ENCODE measurements around the gene NADK2.
A peak's percentile ranks its signal among the peaks of the same experiment; 100 is the strongest.

NADK2 gene

DNA sequence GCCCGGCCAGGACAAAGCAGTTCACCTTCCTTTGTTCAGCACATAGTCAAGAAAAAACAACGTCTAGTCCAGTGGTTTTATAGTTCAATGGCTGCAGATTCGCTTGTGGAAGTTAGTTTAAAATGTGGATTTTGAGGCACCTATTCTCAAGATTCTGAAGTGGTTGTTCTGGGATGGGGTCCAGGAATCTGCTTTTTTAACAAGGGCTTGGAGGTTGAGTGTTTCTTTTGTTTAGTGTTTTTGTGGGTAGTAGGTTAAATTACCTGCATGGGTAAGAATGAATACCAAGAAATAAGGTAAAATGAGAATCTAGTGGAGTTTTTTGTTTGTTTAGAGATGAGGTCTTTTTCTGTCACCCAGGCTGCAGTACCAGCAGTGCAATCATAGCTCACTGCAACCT is 28.4 kb upstream of the NADK2 start:
- no peaks in the 10 kb centered on the region for H3K9me3 ChIP-seq (ENCODE audit: control insufficient read depth, insufficient read depth, low read depth, low read length)
- ChIA-PET CTCF (interaction anchor here (0.6 to 1.3 kb wide), 3 partner anchors 12 to 152 kb away, joined by 4 to 5 read pairs (median 5); no protein-coding TSS in a partner anchor), POLR2A (no interaction called here)
- no peak overlapping the region for H3K4me3 ChIP-seq (ENCODE audit: low read depth, low read length)
- TF ChIP-seq ZBTB20 (tag by site-specific recombination; IDR thresholded peaks at IDR 0.05), result 0 out of 2 replicates have a peak, but pooled peaks have one; percentile 20
- no peak for TF ChIP-seq ZSCAN30 (tag by site-specific recombination; IDR thresholded peaks at IDR 0.05)
- no peak for TF ChIP-seq ZNF785 (tag by site-specific recombination; IDR thresholded peaks at IDR 0.05)
- TF ChIP-seq ZNF302 (tag by site-specific recombination; IDR thresholded peaks at IDR 0.05; ENCODE audit: low read depth), result no peak
- no peak for TF ChIP-seq GLIS2 (tag by site-specific recombination; IDR thresholded peaks at IDR 0.05)
- TF ChIP-seq ZNF747 (tag by site-specific recombination; IDR thresholded peaks at IDR 0.05), result no peak
- TF ChIP-seq WT1 (tag by site-specific recombination; IDR thresholded peaks at IDR 0.05), result no peak
- TF ChIP-seq, protein P1, sequence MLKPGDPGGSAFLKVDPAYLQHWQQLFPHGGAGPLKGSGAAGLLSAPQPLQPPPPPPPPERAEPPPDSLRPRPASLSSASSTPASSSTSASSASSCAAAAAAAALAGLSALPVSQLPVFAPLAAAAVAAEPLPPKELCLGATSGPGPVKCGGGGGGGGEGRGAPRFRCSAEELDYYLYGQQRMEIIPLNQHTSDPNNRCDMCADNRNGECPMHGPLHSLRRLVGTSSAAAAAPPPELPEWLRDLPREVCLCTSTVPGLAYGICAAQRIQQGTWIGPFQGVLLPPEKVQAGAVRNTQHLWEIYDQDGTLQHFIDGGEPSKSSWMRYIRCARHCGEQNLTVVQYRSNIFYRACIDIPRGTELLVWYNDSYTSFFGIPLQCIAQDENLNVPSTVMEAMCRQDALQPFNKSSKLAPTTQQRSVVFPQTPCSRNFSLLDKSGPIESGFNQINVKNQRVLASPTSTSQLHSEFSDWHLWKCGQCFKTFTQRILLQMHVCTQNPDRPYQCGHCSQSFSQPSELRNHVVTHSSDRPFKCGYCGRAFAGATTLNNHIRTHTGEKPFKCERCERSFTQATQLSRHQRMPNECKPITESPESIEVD (tag by site-specific recombination; IDR thresholded peaks at IDR 0.05), result peak; percentile 55
- TF ChIP-seq ZSCAN18 (tag by site-specific recombination; IDR thresholded peaks at IDR 0.05), result no peak
- no peak for TF ChIP-seq GLIS1 (tag by site-specific recombination; IDR thresholded peaks at IDR 0.05)
- no peak for TF ChIP-seq ZXDB (tag by site-specific recombination; IDR thresholded peaks at IDR 0.05)
- TF ChIP-seq ZBTB8A (tag by site-specific recombination; IDR thresholded peaks at IDR 0.05), result no peak
- no peak for TF ChIP-seq ZNF184 (tag by site-specific recombination; IDR thresholded peaks at IDR 0.05)
- TF ChIP-seq ZNF175 (tag by site-specific recombination; IDR thresholded peaks at IDR 0.05), result no peak
- TF ChIP-seq ZBTB17 (tag by site-specific recombination; IDR thresholded peaks at IDR 0.05), result no peak
- TF ChIP-seq ZNF558 (tag by site-specific recombination; IDR thresholded peaks at IDR 0.05), result no peak
- H3K27ac ChIP-seq (ENCODE audit: extremely low read depth, low read depth, low read length), result no peak overlapping the region
- H3K4me1 ChIP-seq (ENCODE audit: control insufficient read depth, insufficient read depth, low read length), result no peaks in the 10 kb centered on the region
- H3K36me3 ChIP-seq (ENCODE audit: control insufficient read depth in 2 of 2, insufficient read depth in 1 of 2, low read length in 2 of 2), result no peaks in the 10 kb centered on the region

- POLR2A ChIA-PET, result no interaction called here
- no peaks in the 10 kb centered on the region for H3K36me3 ChIP-seq (ENCODE audit: control insufficient read depth in 2 of 2, insufficient read depth in 1 of 2, low read length in 2 of 2)
- no peaks in the 10 kb centered on the region for H3K4me1 ChIP-seq (ENCODE audit: control insufficient read depth, insufficient read depth, low read length)
- H3K27ac ChIP-seq (ENCODE audit: extremely low read depth, low read depth, low read length), result no peak overlapping the region
- CTCF ChIA-PET, result interaction anchor here (0.6 to 1.1 kb wide), 3 partner anchors 14 to 28 kb away, joined by 3 to 5 read pairs (median 3); no protein-coding TSS in a partner anchor
- no peaks in the 10 kb centered on the region for H3K9me3 ChIP-seq (ENCODE audit: control insufficient read depth, insufficient read depth, low read depth, low read length)
- no peak overlapping the region for H3K4me3 ChIP-seq (ENCODE audit: low read depth, low read length)
- TF ChIP-seq ZNF335 (tag by site-specific recombination; conservative IDR thresholded peaks at IDR 0.05) (no peak), PATZ1 (tag by site-specific recombination; IDR thresholded peaks at IDR 0.05) (no peak), ZNF670 (tag by site-specific recombination; IDR thresholded peaks at IDR 0.05; ENCODE audit: low read depth) (no peak), ZNF169 (tag by site-specific recombination; IDR thresholded peaks at IDR 0.05) (no peak), TCF7L2 (IDR thresholded peaks at IDR 0.05; ENCODE audit: borderline replicate concordance, low read depth, low read length) (no peak), ZNF629 (tag by site-specific recombination; IDR thresholded peaks at IDR 0.05) (no peak), HOXC10 (CRISPR knock-in tag; IDR thresholded peaks at IDR 0.05) (no peak), ZBTB8A (tag by site-specific recombination; IDR thresholded peaks at IDR 0.05) (no peak), BCL11A (tag by site-specific recombination; IDR thresholded peaks at IDR 0.05; ENCODE audit: low read depth) (no peak), ZFP41 (tag by site-specific recombination; IDR thresholded peaks at IDR 0.05; ENCODE audit: borderline replicate concordance) (no peak)
- TF ChIP-seq, protein P2, sequence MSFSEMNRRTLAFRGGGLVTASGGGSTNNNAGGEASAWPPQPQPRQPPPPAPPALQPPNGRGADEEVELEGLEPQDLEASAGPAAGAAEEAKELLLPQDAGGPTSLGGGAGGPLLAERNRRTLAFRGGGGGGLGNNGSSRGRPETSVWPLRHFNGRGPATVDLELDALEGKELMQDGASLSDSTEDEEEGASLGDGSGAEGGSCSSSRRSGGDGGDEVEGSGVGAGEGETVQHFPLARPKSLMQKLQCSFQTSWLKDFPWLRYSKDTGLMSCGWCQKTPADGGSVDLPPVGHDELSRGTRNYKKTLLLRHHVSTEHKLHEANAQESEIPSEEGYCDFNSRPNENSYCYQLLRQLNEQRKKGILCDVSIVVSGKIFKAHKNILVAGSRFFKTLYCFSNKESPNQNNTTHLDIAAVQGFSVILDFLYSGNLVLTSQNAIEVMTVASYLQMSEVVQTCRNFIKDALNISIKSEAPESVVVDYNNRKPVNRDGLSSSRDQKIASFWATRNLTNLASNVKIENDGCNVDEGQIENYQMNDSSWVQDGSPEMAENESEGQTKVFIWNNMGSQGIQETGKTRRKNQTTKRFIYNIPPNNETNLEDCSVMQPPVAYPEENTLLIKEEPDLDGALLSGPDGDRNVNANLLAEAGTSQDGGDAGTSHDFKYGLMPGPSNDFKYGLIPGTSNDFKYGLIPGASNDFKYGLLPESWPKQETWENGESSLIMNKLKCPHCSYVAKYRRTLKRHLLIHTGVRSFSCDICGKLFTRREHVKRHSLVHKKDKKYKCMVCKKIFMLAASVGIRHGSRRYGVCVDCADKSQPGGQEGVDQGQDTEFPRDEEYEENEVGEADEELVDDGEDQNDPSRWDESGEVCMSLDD (tag by site-specific recombination; IDR thresholded peaks at IDR 0.05), result no peak
- TF ChIP-seq, protein P3, sequence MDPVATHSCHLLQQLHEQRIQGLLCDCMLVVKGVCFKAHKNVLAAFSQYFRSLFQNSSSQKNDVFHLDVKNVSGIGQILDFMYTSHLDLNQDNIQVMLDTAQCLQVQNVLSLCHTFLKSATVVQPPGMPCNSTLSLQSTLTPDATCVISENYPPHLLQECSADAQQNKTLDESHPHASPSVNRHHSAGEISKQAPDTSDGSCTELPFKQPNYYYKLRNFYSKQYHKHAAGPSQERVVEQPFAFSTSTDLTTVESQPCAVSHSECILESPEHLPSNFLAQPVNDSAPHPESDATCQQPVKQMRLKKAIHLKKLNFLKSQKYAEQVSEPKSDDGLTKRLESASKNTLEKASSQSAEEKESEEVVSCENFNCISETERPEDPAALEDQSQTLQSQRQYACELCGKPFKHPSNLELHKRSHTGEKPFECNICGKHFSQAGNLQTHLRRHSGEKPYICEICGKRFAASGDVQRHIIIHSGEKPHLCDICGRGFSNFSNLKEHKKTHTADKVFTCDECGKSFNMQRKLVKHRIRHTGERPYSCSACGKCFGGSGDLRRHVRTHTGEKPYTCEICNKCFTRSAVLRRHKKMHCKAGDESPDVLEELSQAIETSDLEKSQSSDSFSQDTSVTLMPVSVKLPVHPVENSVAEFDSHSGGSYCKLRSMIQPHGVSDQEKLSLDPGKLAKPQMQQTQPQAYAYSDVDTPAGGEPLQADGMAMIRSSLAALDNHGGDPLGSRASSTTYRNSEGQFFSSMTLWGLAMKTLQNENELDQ (tag by site-specific recombination; IDR thresholded peaks at IDR 0.05; ENCODE audit: low read depth), result no peak
Measured at GRCh38 chr5:36269478-36269877, 27.8 kb upstream of the NADK2 start.
